Liver (tissue), 9 donors: ENCODE measurements around the gene CRHR1. TPM values are rescaled to one million over a fixed set of nuclear protein-coding genes. Genes with fewer than 3 reads are reported as not detected.

Experiments used
- DNase-seq: peaks from one replicate; pipeline ENCODE4 v3.0.0-alpha.2; 2017; ENCODE audit warnings: low spot score
- H3K27ac ChIP-seq, 2 donors: one replicate each; pipeline ENCODE4 v1.7.0; 2013; ENCODE audit warnings: inconsistent platforms in 2 of 2, low read length in 2 of 2, control low read depth in 1 of 2, low read depth in 1 of 2, mild to moderate bottlenecking in 1 of 2
- H3K27me3 ChIP-seq, 4 donors: one replicate each; pipeline versions ENCODE4 v1.6.1 to v1.7.0; 2013; ENCODE audit warnings: low read length in 3 of 4, inconsistent platforms in 1 of 4, mild to moderate bottlenecking in 1 of 4, moderate library complexity in 1 of 4; ENCODE audit not compliant: control insufficient read depth in 4 of 4, insufficient read depth in 4 of 4
- H3K36me3 ChIP-seq, 4 donors: one replicate each; pipeline versions ENCODE4 v1.6.1 to v1.7.0; 2013; ENCODE audit warnings: low read length in 3 of 4, mild to moderate bottlenecking in 3 of 4, low read depth in 1 of 4, moderate library complexity in 1 of 4; ENCODE audit not compliant: control insufficient read depth in 4 of 4, insufficient read depth in 3 of 4
- H3K4me1 ChIP-seq, 4 donors: one replicate each; pipeline versions ENCODE4 v1.6.1 to v1.7.0; 2013; ENCODE audit warnings: low read length in 3 of 4, mild to moderate bottlenecking in 3 of 4, moderate library complexity in 1 of 4; ENCODE audit not compliant: control insufficient read depth in 4 of 4, insufficient read depth in 4 of 4
- H3K4me3 ChIP-seq, 3 donors: one replicate each; pipeline versions ENCODE4 v1.6.1 to v1.7.0; 2013; ENCODE audit warnings: low read length in 3 of 3, control low read depth in 1 of 3, low read depth in 1 of 3, mild to moderate bottlenecking in 1 of 3
- H3K9ac ChIP-seq, 2 donors: one replicate each; pipeline ENCODE4 v1.7.0; 2013; ENCODE audit warnings: low read length in 2 of 2, mild to moderate bottlenecking in 2 of 2, moderate library complexity in 2 of 2, control low read depth in 1 of 2, low read depth in 1 of 2
- H3K9me3 ChIP-seq, 4 donors: one replicate each; pipeline versions ENCODE4 v1.6.1 to v1.7.0; 2013; ENCODE audit warnings: low read length in 3 of 4; ENCODE audit not compliant: control insufficient read depth in 4 of 4
- EGR1 ChIP-seq, 2 donors: IDR thresholded peaks; 2 replicates each; pipeline ENCODE4 v1.6.1; 2016 to 2018; ENCODE audit warnings: antibody characterized with exemption in 2 of 2, low read depth in 2 of 2
- FOXA1 ChIP-seq: IDR thresholded peaks from 2 replicates; pipeline ENCODE4 v1.6.1; 2016; ENCODE audit warnings: antibody characterized with exemption
- FOXA2 ChIP-seq: IDR thresholded peaks from 2 replicates; pipeline ENCODE4 v1.6.1; 2016; ENCODE audit warnings: antibody characterized with exemption
- GABPA ChIP-seq, 2 donors: IDR thresholded peaks in 1 of 2; conservative IDR thresholded peaks in 1 of 2; 2 replicates each; pipeline ENCODE4 v1.6.1; 2016; ENCODE audit warnings: antibody characterized with exemption in 2 of 2, mild to moderate bottlenecking in 1 of 2, moderate library complexity in 1 of 2
- HNF4G ChIP-seq: IDR thresholded peaks from 2 replicates; pipeline ENCODE4 v1.6.1; 2016; ENCODE audit warnings: antibody characterized with exemption
- MAX ChIP-seq: IDR thresholded peaks from 2 replicates; pipeline ENCODE4 v1.6.1; 2016; ENCODE audit warnings: antibody characterized with exemption
- NR2F2 ChIP-seq: IDR thresholded peaks from 2 replicates; pipeline ENCODE4 v1.6.1; 2016; ENCODE audit warnings: antibody characterized with exemption
- RAD21 ChIP-seq, 2 donors: IDR thresholded peaks; 2 replicates each; pipeline ENCODE4 v1.6.1; 2016; ENCODE audit warnings: antibody characterized with exemption in 2 of 2, mild to moderate bottlenecking in 2 of 2
- REST ChIP-seq: IDR thresholded peaks from 2 replicates; pipeline ENCODE4 v1.6.1; 2016; ENCODE audit warnings: antibody characterized with exemption, mild to moderate bottlenecking
- SP1 ChIP-seq: IDR thresholded peaks from 2 replicates; pipeline ENCODE4 v1.6.1; 2018; ENCODE audit warnings: antibody characterized with exemption, mild to moderate bottlenecking
- TAF1 ChIP-seq: conservative IDR thresholded peaks from 2 replicates; pipeline ENCODE4 v1.6.1; 2016; ENCODE audit warnings: antibody characterized with exemption, mild to moderate bottlenecking
- YY1 ChIP-seq: IDR thresholded peaks from 2 replicates; pipeline ENCODE4 v1.6.1; 2016; ENCODE audit warnings: antibody characterized with exemption, mild to moderate bottlenecking
- WGBS: extraction: QIAGEN DNeasy Blood & Tissue Kit; methylation state at CpG from one replicate; pipeline ENCODE4 v1.1.7; 2013; 5-methylcytosine and 5-hydroxymethylcytosine counted together
- polyA plus RNA-seq, 2 donors: library from polyadenylated mRNA; stranded (reverse) in 1 of 2; unstranded in 1 of 2; fragments of 200-250 nt in 1 of 2; fragments of >200 nt in 1 of 2; fragmentation: Nextera tagmentation in 1 of 2; extraction: Ambion mirVana in 1 of 2; gene quantifications; one replicate each; pipeline versions ENCODE4 v1.2.1 to v1.2.3, GENCODE V29; 2013 to 2015
- total RNA-seq, 2 donors: library from RNA; depleted of rRNA; stranded (reverse); fragments of >200 nt; gene quantifications; one replicate each; pipeline ENCODE4 v1.2.3, GENCODE V29; 2014
- TF ChIP-seq, protein P1 (sequence below): fragments of 150-350 bp; IDR thresholded peaks from 2 replicates; pipeline ENCODE4 v1.5.1; 2017; ENCODE audit warnings: improper control_type of control experiment, low read depth, low read length; ENCODE audit not compliant: missing input control
- TF ChIP-seq, protein P2 (sequence below): IDR thresholded peaks from 2 replicates; pipeline ENCODE4 v1.6.1; 2016; ENCODE audit warnings: antibody characterized with exemption
- TF ChIP-seq, protein P3 (sequence below): IDR thresholded peaks from 2 replicates; pipeline ENCODE4 v1.6.1; 2016; ENCODE audit warnings: antibody characterized with exemption
- donor health status: healthy.
- donor health status: healthy.
- donor health status: healthy.
- donor health status: healthy.
- donor health status: healthy.

CRHR1 gene
- total and polyA plus RNA-seq, 4 donors, result not detected

- TF ChIP-seq, protein P1, sequence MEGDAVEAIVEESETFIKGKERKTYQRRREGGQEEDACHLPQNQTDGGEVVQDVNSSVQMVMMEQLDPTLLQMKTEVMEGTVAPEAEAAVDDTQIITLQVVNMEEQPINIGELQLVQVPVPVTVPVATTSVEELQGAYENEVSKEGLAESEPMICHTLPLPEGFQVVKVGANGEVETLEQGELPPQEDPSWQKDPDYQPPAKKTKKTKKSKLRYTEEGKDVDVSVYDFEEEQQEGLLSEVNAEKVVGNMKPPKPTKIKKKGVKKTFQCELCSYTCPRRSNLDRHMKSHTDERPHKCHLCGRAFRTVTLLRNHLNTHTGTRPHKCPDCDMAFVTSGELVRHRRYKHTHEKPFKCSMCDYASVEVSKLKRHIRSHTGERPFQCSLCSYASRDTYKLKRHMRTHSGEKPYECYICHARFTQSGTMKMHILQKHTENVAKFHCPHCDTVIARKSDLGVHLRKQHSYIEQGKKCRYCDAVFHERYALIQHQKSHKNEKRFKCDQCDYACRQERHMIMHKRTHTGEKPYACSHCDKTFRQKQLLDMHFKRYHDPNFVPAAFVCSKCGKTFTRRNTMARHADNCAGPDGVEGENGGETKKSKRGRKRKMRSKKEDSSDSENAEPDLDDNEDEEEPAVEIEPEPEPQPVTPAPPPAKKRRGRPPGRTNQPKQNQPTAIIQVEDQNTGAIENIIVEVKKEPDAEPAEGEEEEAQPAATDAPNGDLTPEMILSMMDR, result no peak
- TF ChIP-seq EGR1 (IDR thresholded peaks at IDR 0.05; ENCODE audit: low read depth in 2 of 2), result no peak
- TF ChIP-seq YY1, result no peak
- TF ChIP-seq FOXA1, result no peak
- no peak for TF ChIP-seq FOXA2
Measured at GRCh38 chr17:45793999-45794540, 9.9 kb downstream of the CRHR1 start (continued).

DNA sequence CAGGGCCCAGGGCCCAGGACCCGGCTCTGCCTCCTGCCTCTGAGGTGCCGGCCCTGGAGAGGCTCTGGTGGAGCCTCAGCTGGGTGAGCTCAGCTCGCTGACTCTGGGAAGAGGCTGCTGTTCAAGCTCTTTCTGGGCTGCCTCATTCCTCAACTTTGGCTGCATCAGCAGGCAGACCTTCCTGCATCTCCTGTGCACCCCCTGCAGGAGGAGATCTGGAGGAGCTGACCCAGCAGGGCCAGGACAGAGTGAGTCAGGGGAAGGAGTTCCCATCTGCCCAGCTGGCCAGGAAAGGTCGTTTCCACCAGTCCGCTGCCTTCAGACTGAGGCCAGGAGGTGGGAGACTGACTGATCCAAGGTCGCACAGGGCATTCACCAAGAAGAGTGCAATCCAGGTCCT, 10.7 kb downstream of the CRHR1 start:
- WGBS, result 72% methylated on average over 6 of the region's 6 CpGs
- Histone ChIP-seq H3K9me3 (no peaks in the 10 kb centered on the region), H3K27me3 (peaks cover 0 to 3% (median under 1%) of the 10 kb centered on the region in 4 donors), H3K4me1 (no peaks in the 10 kb centered on the region), H3K36me3 (no peaks in the 10 kb centered on the region), H3K4me3 (no peak overlapping the region), H3K9ac (no peak overlapping the region), H3K27ac (no peak overlapping the region)
- no peak for DNase-seq
- TF ChIP-seq, protein P1, result no peak
- TF ChIP-seq FOXA2 (no peak), SP1 (no peak), HNF4G (no peak), RAD21 (IDR thresholded peaks at IDR 0.05) (no peak), NR2F2 (no peak), YY1 (no peak), GABPA (IDR thresholded peaks at IDR 0.05 in 1 of 2, conservative IDR thresholded peaks at IDR 0.05 in 1 of 2) (no peak), TAF1 (no peak), MAX (no peak), REST (no peak), FOXA1 (no peak), EGR1 (IDR thresholded peaks at IDR 0.05; ENCODE audit: low read depth in 2 of 2) (no peak)
- TF ChIP-seq, protein P2, sequence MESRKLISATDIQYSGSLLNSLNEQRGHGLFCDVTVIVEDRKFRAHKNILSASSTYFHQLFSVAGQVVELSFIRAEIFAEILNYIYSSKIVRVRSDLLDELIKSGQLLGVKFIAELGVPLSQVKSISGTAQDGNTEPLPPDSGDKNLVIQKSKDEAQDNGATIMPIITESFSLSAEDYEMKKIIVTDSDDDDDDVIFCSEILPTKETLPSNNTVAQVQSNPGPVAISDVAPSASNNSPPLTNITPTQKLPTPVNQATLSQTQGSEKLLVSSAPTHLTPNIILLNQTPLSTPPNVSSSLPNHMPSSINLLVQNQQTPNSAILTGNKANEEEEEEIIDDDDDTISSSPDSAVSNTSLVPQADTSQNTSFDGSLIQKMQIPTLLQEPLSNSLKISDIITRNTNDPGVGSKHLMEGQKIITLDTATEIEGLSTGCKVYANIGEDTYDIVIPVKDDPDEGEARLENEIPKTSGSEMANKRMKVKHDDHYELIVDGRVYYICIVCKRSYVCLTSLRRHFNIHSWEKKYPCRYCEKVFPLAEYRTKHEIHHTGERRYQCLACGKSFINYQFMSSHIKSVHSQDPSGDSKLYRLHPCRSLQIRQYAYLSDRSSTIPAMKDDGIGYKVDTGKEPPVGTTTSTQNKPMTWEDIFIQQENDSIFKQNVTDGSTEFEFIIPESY, result no peak
- TF ChIP-seq, protein P3, sequence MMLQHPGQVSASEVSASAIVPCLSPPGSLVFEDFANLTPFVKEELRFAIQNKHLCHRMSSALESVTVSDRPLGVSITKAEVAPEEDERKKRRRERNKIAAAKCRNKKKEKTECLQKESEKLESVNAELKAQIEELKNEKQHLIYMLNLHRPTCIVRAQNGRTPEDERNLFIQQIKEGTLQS, result no peak
